ENCODE results near the gene SCN2A.

- TF ChIP-seq CTCF (IDR thresholded peaks at IDR 0.05; ENCODE audit: insufficient read depth, low read length, poor library complexity, severe bottlenecking) (peak; percentile 77), EZH2phosphoT487 (conservative IDR thresholded peaks at IDR 0.05; ENCODE audit: low read length) (no peak)
Observed at GRCh38 chr2:165203689-165204559, 35.3 kb upstream of the SCN2A start, which contains the start of gene SCN3A.

Measured in SU-DHL-6 (cell line).